Endothelial cell (in vitro differentiated cells): Measurements from ENCODE around the gene LAMA1. TPM values are rescaled to one million over a fixed set of nuclear protein-coding genes. Genes with fewer than 3 reads are reported as not detected.

Source experiments
- DNase-seq: peaks from one replicate; pipeline ENCODE4 v3.0.0; 2021; ENCODE audit warnings: low spot score
- H3K27ac Mint-ChIP-seq: one replicate; pipeline ENCODE4 v1.8.0; 2021; ENCODE audit warnings: mixed read lengths, inconsistent platforms; ENCODE audit not compliant: unreplicated experiment
- H3K27me3 Mint-ChIP-seq: one replicate; pipeline ENCODE4 v1.8.0; 2021; ENCODE audit warnings: mild to moderate bottlenecking, moderate library complexity, mixed read lengths, inconsistent platforms; ENCODE audit not compliant: unreplicated experiment
- H3K36me3 Mint-ChIP-seq: one replicate; pipeline ENCODE4 v1.8.0; 2021; ENCODE audit warnings: mild to moderate bottlenecking, low read depth, mixed read lengths, inconsistent platforms; ENCODE audit not compliant: unreplicated experiment
- H3K4me1 Mint-ChIP-seq: one replicate; pipeline ENCODE4 v1.8.0; 2021; ENCODE audit warnings: mild to moderate bottlenecking, mixed read lengths, inconsistent platforms; ENCODE audit not compliant: unreplicated experiment
- H3K4me3 Mint-ChIP-seq: one replicate; pipeline ENCODE4 v1.8.0; 2021; ENCODE audit warnings: mild to moderate bottlenecking, mixed read lengths, inconsistent platforms; ENCODE audit not compliant: unreplicated experiment
- H3K9me3 Mint-ChIP-seq: one replicate; pipeline ENCODE4 v1.8.0; 2021; ENCODE audit warnings: mixed read lengths, inconsistent platforms; ENCODE audit not compliant: unreplicated experiment
- CTCF ChIP-seq: fragments of 200-600 bp; sonication (generic); IDR thresholded peaks from one replicate; pipeline ENCODE4 v1.5.0; 2021; ENCODE audit warnings: antibody characterized with exemption; ENCODE audit not compliant: unreplicated experiment
- total RNA-seq: library from RNA; stranded (reverse); fragmentation: NEBNext Ultra II Directional; extraction: Animal tissue kit (Norgen Biotek cat#: 25700); gene quantifications from one replicate; pipeline ENCODE4 v1.2.1, GENCODE V29; 2021; ENCODE audit not compliant: unreplicated experiment

The LAMA1 gene
- total RNA-seq, 1 donor from 2014 or later, result 8.7 TPM

GRCh38 chr18:7158216-7158615, 40.6 kb upstream of the LAMA1 start:
- H3K36me3 Mint-ChIP-seq, result no peaks in the 10 kb centered on the region
- H3K27ac Mint-ChIP-seq, result no peak overlapping the region
- no peak for TF ChIP-seq CTCF
- H3K4me1 Mint-ChIP-seq, result peaks cover 6% of the 10 kb centered on the region
- no peak overlapping the region for H3K4me3 Mint-ChIP-seq
- H3K27me3 Mint-ChIP-seq, result no peaks in the 10 kb centered on the region
- no peaks in the 10 kb centered on the region for H3K9me3 Mint-ChIP-seq
- DNase-seq, result no peak

GRCh38 chr18:7157760-7158159, 40.2 kb upstream of the LAMA1 start:
- Mint-ChIP-seq H3K4me3 (no peak overlapping the region), H3K27ac (no peak overlapping the region), H3K4me1 (peaks cover 6% of the 10 kb centered on the region), H3K27me3 (no peaks in the 10 kb centered on the region), H3K36me3 (no peaks in the 10 kb centered on the region), H3K9me3 (no peaks in the 10 kb centered on the region)
- no peak for DNase-seq
- TF ChIP-seq CTCF, result no peak

GRCh38 chr18:7155887-7156286, 38.3 kb upstream of the LAMA1 start:
- H3K4me3 Mint-ChIP-seq, result no peak overlapping the region
- H3K36me3 Mint-ChIP-seq, result no peaks in the 10 kb centered on the region
- H3K27me3 Mint-ChIP-seq, result no peaks in the 10 kb centered on the region
- H3K4me1 Mint-ChIP-seq, result peaks cover 2% of the 10 kb centered on the region
- no peak overlapping the region for H3K27ac Mint-ChIP-seq
- H3K9me3 Mint-ChIP-seq, result no peaks in the 10 kb centered on the region
- no peak for TF ChIP-seq CTCF
- no peak for DNase-seq

- no peak for DNase-seq
- no peaks in the 10 kb centered on the region for H3K27me3 Mint-ChIP-seq
- H3K4me3 Mint-ChIP-seq, result no peak overlapping the region
- no peaks in the 10 kb centered on the region for H3K36me3 Mint-ChIP-seq
- TF ChIP-seq CTCF, result no peak
- no peak overlapping the region for H3K27ac Mint-ChIP-seq
- peaks cover 2% of the 10 kb centered on the region for H3K4me1 Mint-ChIP-seq
- no peaks in the 10 kb centered on the region for H3K9me3 Mint-ChIP-seq
These were observed 37.5 kb upstream of the LAMA1 start for GRCh38 chr18:7155092-7155491.

- Mint-ChIP-seq H3K36me3 (no peaks in the 10 kb centered on the region), H3K4me1 (peaks cover 2% of the 10 kb centered on the region), H3K9me3 (no peaks in the 10 kb centered on the region), H3K27me3 (no peaks in the 10 kb centered on the region), H3K4me3 (no peak overlapping the region), H3K27ac (no peak overlapping the region)
- DNase-seq, result no peak
- no peak for TF ChIP-seq CTCF
These were observed 34.8 kb upstream of the LAMA1 start for GRCh38 chr18:7152440-7152839.
